GM10266 (cell line): ENCODE data around the gene FDX2.

Source experiments
- DNase-seq: peaks from one replicate; pipeline ENCODE4 v3.0.0; 2012; ENCODE audit errors: extremely low spot score
- TF ChIP-seq, protein P1 (sequence below): IDR thresholded peaks from 2 replicates; pipeline ENCODE4 v1.5.1; 2012; ENCODE audit warnings: mild to moderate bottlenecking, low read depth; ENCODE audit not compliant: control insufficient read depth, insufficient read depth; ENCODE audit errors: missing control alignments

Gene FDX2

GRCh38 chr19:10332965-10333757 is 17.3 kb upstream of the FDX2 start, which contains the start of gene RAVER1:
Gene RAVER1, minus strand, starts transcription at chr19:10333529. Its CDS starts 22 bp downstream, at chr19:10333507.
- DNase-seq = peak; percentile 99
- TF ChIP-seq, protein P1, sequence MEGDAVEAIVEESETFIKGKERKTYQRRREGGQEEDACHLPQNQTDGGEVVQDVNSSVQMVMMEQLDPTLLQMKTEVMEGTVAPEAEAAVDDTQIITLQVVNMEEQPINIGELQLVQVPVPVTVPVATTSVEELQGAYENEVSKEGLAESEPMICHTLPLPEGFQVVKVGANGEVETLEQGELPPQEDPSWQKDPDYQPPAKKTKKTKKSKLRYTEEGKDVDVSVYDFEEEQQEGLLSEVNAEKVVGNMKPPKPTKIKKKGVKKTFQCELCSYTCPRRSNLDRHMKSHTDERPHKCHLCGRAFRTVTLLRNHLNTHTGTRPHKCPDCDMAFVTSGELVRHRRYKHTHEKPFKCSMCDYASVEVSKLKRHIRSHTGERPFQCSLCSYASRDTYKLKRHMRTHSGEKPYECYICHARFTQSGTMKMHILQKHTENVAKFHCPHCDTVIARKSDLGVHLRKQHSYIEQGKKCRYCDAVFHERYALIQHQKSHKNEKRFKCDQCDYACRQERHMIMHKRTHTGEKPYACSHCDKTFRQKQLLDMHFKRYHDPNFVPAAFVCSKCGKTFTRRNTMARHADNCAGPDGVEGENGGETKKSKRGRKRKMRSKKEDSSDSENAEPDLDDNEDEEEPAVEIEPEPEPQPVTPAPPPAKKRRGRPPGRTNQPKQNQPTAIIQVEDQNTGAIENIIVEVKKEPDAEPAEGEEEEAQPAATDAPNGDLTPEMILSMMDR = no peak

DNA sequence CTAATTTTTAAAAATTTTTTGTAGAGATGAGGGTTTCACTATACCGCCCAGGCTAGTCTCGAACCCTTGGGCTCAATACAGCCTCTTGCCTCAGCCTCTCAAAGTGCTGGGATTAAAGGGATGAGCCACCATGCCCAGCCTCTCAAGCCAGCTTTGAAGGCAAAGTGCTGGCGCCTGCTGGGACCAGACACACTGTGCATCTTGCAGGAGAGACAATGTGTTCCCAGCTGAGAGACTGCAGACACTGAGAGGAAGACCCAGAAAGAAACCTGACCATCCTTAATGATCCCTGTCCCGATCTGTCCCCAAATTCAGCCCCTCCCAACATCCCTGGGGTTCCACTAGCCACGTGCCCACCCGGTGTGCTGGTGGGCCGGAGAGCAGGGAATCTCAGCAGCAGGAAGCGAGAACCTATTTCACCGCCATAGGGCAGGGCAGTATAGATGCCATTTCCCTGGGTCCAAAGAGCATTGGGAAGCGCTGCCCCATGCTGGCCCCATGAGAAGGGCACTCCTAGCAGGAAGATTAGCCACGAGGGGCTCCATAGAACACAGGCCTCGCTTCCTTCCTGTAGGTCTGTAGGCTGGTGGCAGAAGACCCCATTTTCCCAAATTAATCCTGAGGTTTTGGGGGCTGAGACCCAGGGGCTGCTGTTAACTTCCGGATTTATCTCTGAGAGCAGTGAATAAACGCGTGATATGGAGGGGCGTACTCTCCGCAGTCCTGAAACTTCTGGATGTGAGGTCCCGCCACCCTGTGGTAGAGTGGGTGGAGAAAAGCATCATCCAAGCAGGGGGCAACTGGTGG is 16.5 kb upstream of the FDX2 start:
- no peak for DNase-seq
- TF ChIP-seq, protein P1 = no peak

GRCh38 chr19:10329555-10329954 is 13.7 kb upstream of the FDX2 start:
- no peak for DNase-seq
- TF ChIP-seq, protein P1 = no peak

GRCh38 chr19:10328558-10329429 is 13.0 kb upstream of the FDX2 start:
- TF ChIP-seq, protein P1 = no peak
- DNase-seq = no peak

GRCh38 chr19:10327793-10328192 is 12.0 kb upstream of the FDX2 start:
- TF ChIP-seq, protein P1 = no peak
- no peak for DNase-seq

DNA sequence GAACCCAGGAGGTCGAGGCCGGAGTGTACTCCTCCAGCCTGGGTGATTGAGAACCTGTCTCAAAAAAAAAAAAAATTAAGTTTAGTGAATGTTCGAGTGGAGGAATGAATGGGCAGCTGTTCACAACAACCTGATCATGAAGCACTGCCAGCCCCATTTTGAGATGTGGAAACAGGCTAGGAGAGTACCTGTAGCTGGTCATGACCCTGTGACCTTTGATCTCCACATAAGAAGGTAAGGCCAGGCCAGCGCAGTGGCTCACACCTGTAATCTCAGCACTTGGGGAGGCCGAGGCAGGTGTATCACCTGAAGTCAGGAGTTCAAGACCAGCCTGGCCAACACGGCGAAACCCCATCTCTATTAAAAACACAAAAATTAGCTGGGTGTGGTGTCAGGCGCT is 9.9 kb upstream of the FDX2 start:
- TF ChIP-seq, protein P1 = no peak
- DNase-seq = no peak
